Pancreas (tissue), 10 donors: ENCODE measurements around the gene TFR2. TPM values are rescaled to one million over a fixed set of nuclear protein-coding genes. Genes with fewer than 3 reads are reported as not detected.

ENCODE experiments used
- ATAC-seq, 4 donors: fragments of 200-7000 bp; cut with Tn5 transposase; one replicate each; pipeline versions ENCODE4 v1.8.0 to v1.9.1; 2020; ENCODE audit warnings: mild to moderate bottlenecking in 4 of 4, moderate library complexity in 4 of 4
- DNase-seq, 6 donors: peaks; one replicate each; pipeline ENCODE4 v3.0.0-alpha.2; 2020
- FAIRE-seq: peaks from 2 replicates; lab custom pipeline; 2012; peaks lifted over from hg19 to GRCh38; lab: Jason Lieb, UNC
- H3K27ac ChIP-seq, 4 donors: fragments of 200-600 bp; sonication (generic); 1 replicate in 3 of 4; 2 replicates in 1 of 4; pipeline versions ENCODE4 v1.5.0 to v1.8.0; 2020
- H3K27me3 ChIP-seq, 4 donors: fragments of 200-600 bp; one replicate each; pipeline ENCODE4 v1.8.0; 2021
- H3K36me3 ChIP-seq, 3 donors: fragments of 200-600 bp; sonication (generic) in 1 of 3; one replicate each; pipeline versions ENCODE4 v1.5.0 to v1.8.0; 2020 to 2021
- H3K4me1 ChIP-seq, 3 donors: fragments of 200-600 bp; one replicate each; pipeline ENCODE4 v1.8.0; 2021
- H3K4me3 ChIP-seq, 4 donors: fragments of 200-600 bp; sonication (generic) in 2 of 4; one replicate each; pipeline versions ENCODE4 v1.5.0 to v1.8.0; 2020 to 2021
- H3K9me3 ChIP-seq, 4 donors: fragments of 200-600 bp; one replicate each; pipeline ENCODE4 v1.8.0; 2021
- WGBS, 2 donors: extraction: QIAGEN DNeasy Blood & Tissue Kit; methylation state at CpG; one replicate each; pipeline ENCODE4 v1.1.7; 2013; 5-methylcytosine and 5-hydroxymethylcytosine counted together
- intact Hi-C, 3 donors: fragments of 100-400 bp; cut with DNase I; formaldehyde crosslinking; loops; one replicate each; pipeline versions ENCODE4 v1.11.1 to v1.14.2; 2022
- polyA plus RNA-seq, 2 donors: library from polyadenylated mRNA; stranded (reverse); fragments of 200-250 nt; gene quantifications; one replicate each; pipeline ENCODE4 v1.2.3, GENCODE V29; 2013
- total RNA-seq, 6 donors: library from RNA; stranded (reverse); fragmentation: NEBNext Ultra II Directional in 4 of 6; extraction: Animal tissue kit (Norgen Biotek cat#: 25700) in 4 of 6; gene quantifications; one replicate each; pipeline versions ENCODE4 v1.2.1 to v1.2.4, GENCODE V29; 2021 to 2023
- TF ChIP-seq, protein P1 (sequence below), 4 donors: fragments of 200-600 bp; sonication (generic) in 3 of 4; IDR thresholded peaks; one replicate each; pipeline versions ENCODE4 v1.5.0 to v1.8.0; 2021; ENCODE audit warnings: antibody characterized with exemption in 4 of 4
- donor health status: healthy with polysubstance abuse.
- donor health status: DM: no; HTN: no; CAD: no; lungs with moderate emphysema.
- donor health status: DM: no; HTN: no; CAD: no.
- donor health status: control.
- donor health status: control.
- donor health status: Bipolar disorder and iron deficiency.
- donor health status: DM: yes; HTN: yes; CAD: no.
- donor health status: DM: no; HTN: no; CAD: no.
- donor health status: DM: no; HTN: no; CAD: no.
- donor health status: DM: yes; HTN: yes; CAD: no.

TFR2 gene
- total and polyA plus RNA-seq, 8 donors = 0.28 to 1.2 (median 1.0) TPM

DNA sequence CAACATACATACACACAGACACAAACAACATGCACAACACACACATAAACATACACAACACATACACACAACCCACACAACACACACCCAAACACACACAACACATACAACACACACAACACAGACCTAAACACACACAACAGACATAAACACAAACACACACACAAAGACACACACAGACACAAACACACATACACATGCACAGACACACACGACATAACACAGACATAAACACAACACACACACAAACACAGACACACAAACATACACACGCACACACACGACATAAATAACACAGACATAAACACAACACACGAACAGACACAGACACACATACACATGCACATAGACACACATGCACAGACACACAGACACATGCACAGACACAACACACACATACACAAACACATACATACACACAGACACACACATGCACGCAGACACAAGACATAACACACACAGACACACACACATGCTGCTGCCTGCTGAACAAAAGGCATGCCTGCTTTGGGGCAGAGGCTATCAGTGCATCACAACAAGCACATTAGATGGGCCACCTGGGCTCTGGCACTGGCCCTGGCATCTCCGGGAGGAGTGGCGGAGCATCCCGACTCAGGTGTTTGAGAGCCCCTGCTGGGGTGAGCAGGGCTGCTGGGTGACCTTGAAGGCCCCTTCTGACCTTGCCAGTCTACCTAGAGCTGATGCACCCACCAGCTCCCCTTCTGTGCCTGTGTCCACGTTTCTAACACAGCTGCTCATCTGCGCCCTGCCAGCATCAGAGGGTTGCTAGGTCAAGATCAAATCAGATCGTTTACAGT is 60.7 kb downstream of the TFR2 start:
- no peak for ATAC-seq
- Histone ChIP-seq H3K9me3 (no peaks in the 10 kb centered on the region), H3K27ac (no peak overlapping the region), H3K27me3 (no peaks in the 10 kb centered on the region), H3K4me3 (no peak overlapping the region), H3K36me3 (peaks cover 7 to 52% (median 34%) of the 10 kb centered on the region in 3 donors), H3K4me1 (peaks cover 19 to 28% (median 24%) of the 10 kb centered on the region in 3 donors)
- intact Hi-C loops = no loop called here
- DNase-seq = no peak
- WGBS, 2 donors = 71 to 72% methylated on average over 11 of the region's 11 CpGs
- TF ChIP-seq, protein P1, sequence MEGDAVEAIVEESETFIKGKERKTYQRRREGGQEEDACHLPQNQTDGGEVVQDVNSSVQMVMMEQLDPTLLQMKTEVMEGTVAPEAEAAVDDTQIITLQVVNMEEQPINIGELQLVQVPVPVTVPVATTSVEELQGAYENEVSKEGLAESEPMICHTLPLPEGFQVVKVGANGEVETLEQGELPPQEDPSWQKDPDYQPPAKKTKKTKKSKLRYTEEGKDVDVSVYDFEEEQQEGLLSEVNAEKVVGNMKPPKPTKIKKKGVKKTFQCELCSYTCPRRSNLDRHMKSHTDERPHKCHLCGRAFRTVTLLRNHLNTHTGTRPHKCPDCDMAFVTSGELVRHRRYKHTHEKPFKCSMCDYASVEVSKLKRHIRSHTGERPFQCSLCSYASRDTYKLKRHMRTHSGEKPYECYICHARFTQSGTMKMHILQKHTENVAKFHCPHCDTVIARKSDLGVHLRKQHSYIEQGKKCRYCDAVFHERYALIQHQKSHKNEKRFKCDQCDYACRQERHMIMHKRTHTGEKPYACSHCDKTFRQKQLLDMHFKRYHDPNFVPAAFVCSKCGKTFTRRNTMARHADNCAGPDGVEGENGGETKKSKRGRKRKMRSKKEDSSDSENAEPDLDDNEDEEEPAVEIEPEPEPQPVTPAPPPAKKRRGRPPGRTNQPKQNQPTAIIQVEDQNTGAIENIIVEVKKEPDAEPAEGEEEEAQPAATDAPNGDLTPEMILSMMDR (IDR thresholded peaks at IDR 0.05) = no peak
- no peak for FAIRE-seq

DNA sequence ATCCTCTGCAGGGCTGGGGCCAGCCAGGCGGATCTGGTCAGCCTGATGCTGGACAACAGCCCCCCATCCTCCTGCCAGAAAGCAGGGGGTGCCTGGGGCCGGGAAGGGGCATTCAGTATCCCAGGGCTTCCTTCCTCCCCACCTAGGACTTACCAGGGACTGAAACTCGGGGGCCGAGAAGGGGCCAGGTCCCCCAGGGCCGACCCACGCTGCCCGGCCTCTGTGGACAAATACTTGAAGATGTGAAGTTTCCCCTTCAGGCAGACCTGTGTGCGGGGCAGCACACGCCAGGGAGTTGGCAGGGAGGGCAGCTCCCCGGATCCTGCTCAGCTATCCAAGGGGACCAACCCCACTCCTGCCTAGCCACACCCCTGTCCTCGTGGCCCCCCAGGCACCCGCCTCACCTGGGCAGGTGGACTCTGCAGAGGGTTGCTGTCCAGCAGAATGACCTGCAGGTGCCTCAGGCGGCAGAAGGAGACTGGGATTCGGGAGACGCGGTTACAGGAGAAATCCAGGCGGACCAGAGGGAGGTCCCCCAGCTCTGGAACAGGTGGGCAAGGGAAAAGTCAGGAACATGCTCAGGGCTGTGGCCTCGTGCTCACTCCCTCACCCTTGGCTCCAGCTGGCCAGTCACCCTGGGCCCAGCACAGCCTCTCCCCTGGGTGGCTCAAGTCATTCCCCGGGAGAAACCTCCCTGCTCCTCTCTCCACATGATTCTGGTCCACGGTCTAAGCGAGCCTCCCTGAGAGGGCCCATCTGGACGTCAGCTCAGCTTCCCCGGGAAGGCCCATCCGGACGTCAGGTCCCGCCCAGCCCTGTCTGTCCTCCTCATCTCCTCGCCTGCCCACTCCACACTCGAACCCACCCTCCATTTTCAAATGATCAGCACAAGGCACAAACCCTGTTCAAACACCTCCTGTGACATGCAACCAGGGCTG is 62.8 kb downstream of the TFR2 start:
- no peaks in the 10 kb centered on the region for H3K9me3 ChIP-seq
- no peak overlapping the region for H3K27ac ChIP-seq
- no peaks in the 10 kb centered on the region for H3K27me3 ChIP-seq
- DNase-seq (peak in 3 of 6 donors; percentile 12 to 69 (median 15)), ATAC-seq (no peak), FAIRE-seq (no peak)
- no peak overlapping the region for H3K4me3 ChIP-seq
- TF ChIP-seq, protein P1 (IDR thresholded peaks at IDR 0.05) = no peak
- WGBS, 2 donors = 89 to 93% methylated on average over 27 to 28 of the region's 28 CpGs
- peaks cover 7 to 66% (median 36%) of the 10 kb centered on the region in 3 donors for H3K36me3 ChIP-seq
- H3K4me1 ChIP-seq = peaks cover 8 to 23% (median 18%) of the 10 kb centered on the region in 3 donors
- intact Hi-C loops = no loop called here

DNA sequence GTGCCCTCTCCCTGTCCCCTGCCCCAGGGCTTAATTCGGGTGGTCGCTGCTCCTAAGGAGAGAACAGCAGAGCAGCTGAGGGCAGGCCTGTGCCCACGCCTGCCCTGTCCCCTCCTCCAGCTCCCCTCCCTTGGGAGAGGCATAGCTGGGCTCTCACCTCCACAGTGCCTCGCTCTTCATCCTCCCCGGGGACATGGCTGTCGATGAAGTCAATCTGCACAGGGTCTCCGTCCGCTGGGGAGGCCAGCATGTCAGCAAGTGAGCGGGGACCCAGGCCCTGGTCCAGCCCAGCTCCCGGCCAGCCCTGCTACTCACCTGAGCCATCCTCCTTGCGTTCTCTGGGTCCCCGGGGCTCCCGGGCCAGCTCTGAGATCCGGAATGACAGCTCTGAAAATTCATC is 63.8 kb downstream of the TFR2 start:
- DNase-seq (peak in 1 of 6 donors; percentile 73), ATAC-seq (no peak), FAIRE-seq (no peak)
- TF ChIP-seq, protein P1 (IDR thresholded peaks at IDR 0.05) = no peak
- intact Hi-C loops = no loop called here
- Histone ChIP-seq H3K9me3 (no peaks in the 10 kb centered on the region), H3K4me1 (peaks cover under 1 to 13% (median 8%) of the 10 kb centered on the region in 3 donors), H3K27ac (no peak overlapping the region), H3K4me3 (no peak overlapping the region), H3K36me3 (peaks cover 7 to 66% (median 36%) of the 10 kb centered on the region in 3 donors), H3K27me3 (no peaks in the 10 kb centered on the region)
- 91 to 98% methylated on average over 14 of the region's 14 CpGs for WGBS, 2 donors

DNA sequence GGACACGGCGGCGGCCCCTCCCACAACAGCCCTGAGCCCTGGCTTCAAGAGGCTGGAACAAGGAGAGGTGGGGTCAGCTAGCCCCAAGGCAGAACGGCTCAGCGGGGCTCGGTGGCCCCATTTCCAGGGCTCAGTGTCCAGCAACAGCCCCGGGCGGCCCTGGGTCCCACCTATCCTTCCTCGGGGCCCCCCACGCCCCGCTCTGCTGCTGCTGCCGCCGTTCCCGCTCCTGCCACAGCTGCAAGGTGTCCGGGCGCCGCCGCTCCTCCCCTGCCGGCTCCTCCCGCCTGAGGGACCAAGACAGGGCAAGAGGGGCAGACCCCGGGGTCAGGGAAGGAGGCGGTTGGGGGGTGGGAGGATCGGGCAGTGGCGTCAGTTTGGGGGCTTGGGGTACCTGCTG is 64.2 kb downstream of the TFR2 start:
- intact Hi-C loops = no loop called here
- ATAC-seq (no peak), FAIRE-seq (no peak), DNase-seq (peak in 3 of 6 donors; percentile 15 to 79 (median 51))
- TF ChIP-seq, protein P1 (IDR thresholded peaks at IDR 0.05) = no peak
- H3K36me3 ChIP-seq = peaks cover 7 to 66% (median 36%) of the 10 kb centered on the region in 3 donors
- no peaks in the 10 kb centered on the region for H3K27me3 ChIP-seq
- H3K27ac ChIP-seq = no peak overlapping the region
- H3K9me3 ChIP-seq = no peaks in the 10 kb centered on the region
- WGBS, 2 donors = 94% methylated on average over 20 to 24 of the region's 24 CpGs
- H3K4me1 ChIP-seq = peaks cover 0 to 9% (median 4%) of the 10 kb centered on the region in 3 donors
- no peak overlapping the region for H3K4me3 ChIP-seq
